ENCODE results near the gene COG5.

COG5 gene

GRCh38 chr7:107563775-107564552, at the start of gene COG5, which contains the start of gene DUS4L:
TSS of gene COG5 (minus strand) at chr7:107563920. CDS start at chr7:107563896, 24 bp downstream.
TSS of gene DUS4L (plus strand) at chr7:107563971. CDS start at chr7:107567071, 3,100 bp downstream.
- DNase-seq, result peak; percentile 93

GRCh38 chr7:107613439-107613838, 49.7 kb upstream of the COG5 start:
- no peak for DNase-seq

GRCh38 chr7:107610323-107610722, 46.6 kb upstream of the COG5 start:
- no peak for DNase-seq

GRCh38 chr7:107609811-107610261, 46.1 kb upstream of the COG5 start:
- no peak for DNase-seq

GRCh38 chr7:107606303-107606702, 42.6 kb upstream of the COG5 start:
- DNase-seq, result no peak

- DNase-seq, result no peak
These were observed 41.6 kb upstream of the COG5 start for GRCh38 chr7:107605218-107605815.

GRCh38 chr7:107600816-107601215, 37.1 kb upstream of the COG5 start:
- no peak for DNase-seq

- DNase-seq, result no peak
These were observed 35.5 kb upstream of the COG5 start for GRCh38 chr7:107599262-107599661.

GRCh38 chr7:107597953-107598352, 34.2 kb upstream of the COG5 start:
- no peak for DNase-seq

- DNase-seq, result no peak
These were observed 33.8 kb upstream of the COG5 start for GRCh38 chr7:107597582-107597916.

- DNase-seq, result no peak
These were observed 33.3 kb upstream of the COG5 start for GRCh38 chr7:107596881-107597581.

GRCh38 chr7:107594961-107595737, 31.4 kb upstream of the COG5 start:
- DNase-seq, result no peak

- DNase-seq, result no peak
These were observed 29.3 kb upstream of the COG5 start for GRCh38 chr7:107593025-107593410.

- no peak for DNase-seq
These were observed 28.8 kb upstream of the COG5 start for GRCh38 chr7:107592361-107593024.

- DNase-seq, result no peak
These were observed 27.7 kb upstream of the COG5 start for GRCh38 chr7:107591421-107591820.

- no peak for DNase-seq
These were observed 24.9 kb upstream of the COG5 start for GRCh38 chr7:107588529-107589130.

GRCh38 chr7:107584716-107585115, 21.0 kb upstream of the COG5 start:
- no peak for DNase-seq

- DNase-seq, result no peak
These were observed 19.2 kb upstream of the COG5 start for GRCh38 chr7:107582875-107583274.

GRCh38 chr7:107581387-107582013, 17.8 kb upstream of the COG5 start:
- DNase-seq, result no peak

- DNase-seq, result peak; percentile 11
These were observed 17.1 kb upstream of the COG5 start for GRCh38 chr7:107580716-107581383.

All from RPMI8226 (cell line).